Astrocyte of the hippocampus (primary cell): ENCODE data around the gene MDN1.
"Not testable (repeated sequence)": the region's sequence is repeated elsewhere in the genome, so short reads cannot be mapped to it uniquely, and the experiment has no call there.

ENCODE experiments used
- DNase-seq: peaks from one replicate; pipeline ENCODE4 v3.0.0; 2011; ENCODE audit warnings: low read depth, low spot score

Gene MDN1

GRCh38 chr6:89819336-89820130 lies at the start of gene MDN1:
MDN1 (minus strand) TSS chr6:89819794; CDS start chr6:89819607, 187 bp downstream.
- peak; percentile 98 for DNase-seq

- no peak for DNase-seq
Observed at GRCh38 chr6:89866024-89866678, 46.6 kb upstream of the MDN1 start.

- DNase-seq: no peak
Observed at GRCh38 chr6:89862698-89863097, 43.1 kb upstream of the MDN1 start.

GRCh38 chr6:89862273-89862672 lies 42.7 kb upstream of the MDN1 start:
- no peak for DNase-seq

GRCh38 chr6:89859744-89860143 lies 40.1 kb upstream of the MDN1 start:
- DNase-seq: no peak

GRCh38 chr6:89858041-89858440 lies 38.4 kb upstream of the MDN1 start:
- no peak for DNase-seq

- DNase-seq: peak; percentile 55
Observed at GRCh38 chr6:89853068-89853467, 33.5 kb upstream of the MDN1 start.

GRCh38 chr6:89847513-89847912 lies 27.9 kb upstream of the MDN1 start:
- DNase-seq: not testable (repeated sequence)

- peak; percentile 44 for DNase-seq
Observed at GRCh38 chr6:89843070-89843469, 23.5 kb upstream of the MDN1 start.

- DNase-seq: no peak
Observed at GRCh38 chr6:89842228-89842627, 22.6 kb upstream of the MDN1 start.

- DNase-seq: no peak
Observed at GRCh38 chr6:89840538-89840937, 20.9 kb upstream of the MDN1 start.

- DNase-seq: no peak
Observed at GRCh38 chr6:89836639-89837222, 17.1 kb upstream of the MDN1 start.

- no peak for DNase-seq
Observed at GRCh38 chr6:89834884-89835792, 15.5 kb upstream of the MDN1 start.

GRCh38 chr6:89830170-89830809 lies 10.7 kb upstream of the MDN1 start:
- DNase-seq: no peak

GRCh38 chr6:89829472-89830169 lies 10.0 kb upstream of the MDN1 start, which contains the start of gene CASP8AP2:
CASP8AP2 (plus strand) TSS chr6:89829880.
- peak; percentile 99 for DNase-seq

- no peak for DNase-seq
Observed at GRCh38 chr6:89828988-89829471, 9.4 kb upstream of the MDN1 start.

- not testable (repeated sequence) for DNase-seq
Observed at GRCh38 chr6:89828475-89828987, 8.9 kb upstream of the MDN1 start.

GRCh38 chr6:89826029-89826528 lies 6.5 kb upstream of the MDN1 start:
- peak; percentile 88 for DNase-seq

- DNase-seq: peak; percentile 58
Observed at GRCh38 chr6:89818977-89819335, 638 bp downstream of the MDN1 start.

- no peak for DNase-seq
Observed at GRCh38 chr6:89817481-89817880, 2.1 kb downstream of the MDN1 start.
